Upper lobe of left lung (tissue), 6 donors: Measurements from ENCODE around the gene TRIM71. TPM values are rescaled to one million over a fixed set of nuclear protein-coding genes. Genes with fewer than 3 reads are reported as not detected.

Experiments used
- ATAC-seq, 2 donors: fragments of 200-7000 bp; cut with Tn5 transposase; one replicate each; pipeline ENCODE4 v1.9.1; 2022; ENCODE audit warnings: mild to moderate bottlenecking in 2 of 2, moderate library complexity in 2 of 2; ENCODE audit not compliant: low FRiP score in 2 of 2
- DNase-seq, 2 donors: peaks; one replicate each; pipeline ENCODE4 v3.0.0-alpha.2; 2019 to 2020
- H3K27ac ChIP-seq, 4 donors: fragments of 200-600 bp; sonication (generic); one replicate each; pipeline ENCODE4 v1.5.1; 2016 to 2019
- H3K27me3 ChIP-seq, 4 donors: fragments of 200-600 bp; sonication (generic); one replicate each; pipeline ENCODE4 v1.5.1; 2017 to 2019
- H3K36me3 ChIP-seq, 4 donors: fragments of 200-600 bp; sonication (generic); one replicate each; pipeline ENCODE4 v1.5.1; 2016 to 2019
- H3K4me1 ChIP-seq, 4 donors: fragments of 200-600 bp; sonication (generic); one replicate each; pipeline ENCODE4 v1.5.1; 2018 to 2019
- H3K4me3 ChIP-seq, 4 donors: fragments of 200-600 bp; sonication (generic); one replicate each; pipeline ENCODE4 v1.5.1; 2017 to 2019; ENCODE audit warnings: mild to moderate bottlenecking in 2 of 4, moderate library complexity in 1 of 4
- H3K9me3 ChIP-seq, 4 donors: fragments of 200-600 bp; sonication (generic); one replicate each; pipeline ENCODE4 v1.5.1; 2018 to 2019
- EP300 ChIP-seq, 4 donors: sonication (generic); formaldehyde crosslinking; IDR thresholded peaks; one replicate each; pipeline ENCODE4 v1.5.1; 2017; ENCODE audit warnings: antibody characterized with exemption in 4 of 4, control low read depth in 2 of 4
- POLR2A ChIP-seq, 4 donors: fragments of 450-650 bp; IDR thresholded peaks; one replicate each; pipeline ENCODE4 v1.5.1; 2016 to 2017; ENCODE audit warnings: antibody characterized with exemption in 4 of 4, mild to moderate bottlenecking in 2 of 4
- POLR2AphosphoS5 ChIP-seq, 2 donors: sonication (generic); formaldehyde crosslinking; IDR thresholded peaks; one replicate each; pipeline ENCODE4 v1.5.1; 2017; ENCODE audit warnings: antibody characterized with exemption in 2 of 2
- WGBS, 2 donors: methylation state at CpG; one replicate each; pipeline ENCODE4 v1.1.5; 2017 to 2018; 5-methylcytosine and 5-hydroxymethylcytosine counted together
- total RNA-seq, 6 donors: library from RNA; depleted of rRNA in 4 of 6; stranded (reverse); fragments of >200 nt in 4 of 6; gene quantifications; one replicate each; pipeline versions ENCODE4 v1.1.0 to v1.2.1, GENCODE V29; 2016 to 2021
- TF ChIP-seq, protein P1 (sequence below), 6 experiments: fragments of 450-650 bp in 4 of 6; fragments of 200-600 bp in 2 of 6; sonication (generic) in 2 of 6; IDR thresholded peaks; one replicate each; pipeline ENCODE4 v1.5.1; 2016 to 2019; ENCODE audit warnings: antibody characterized with exemption in 6 of 6
- donor health status: DM: no; HTN: no; CAD: no; lungs with moderate emphysema.
- donor health status: DM: no; HTN: yes; CAD: no; lungs with severe emphysema.

The TRIM71 gene
- total RNA-seq, 6 donors from 2014 or later, result 2.2 to 7.3 (median 3.8) TPM

DNA sequence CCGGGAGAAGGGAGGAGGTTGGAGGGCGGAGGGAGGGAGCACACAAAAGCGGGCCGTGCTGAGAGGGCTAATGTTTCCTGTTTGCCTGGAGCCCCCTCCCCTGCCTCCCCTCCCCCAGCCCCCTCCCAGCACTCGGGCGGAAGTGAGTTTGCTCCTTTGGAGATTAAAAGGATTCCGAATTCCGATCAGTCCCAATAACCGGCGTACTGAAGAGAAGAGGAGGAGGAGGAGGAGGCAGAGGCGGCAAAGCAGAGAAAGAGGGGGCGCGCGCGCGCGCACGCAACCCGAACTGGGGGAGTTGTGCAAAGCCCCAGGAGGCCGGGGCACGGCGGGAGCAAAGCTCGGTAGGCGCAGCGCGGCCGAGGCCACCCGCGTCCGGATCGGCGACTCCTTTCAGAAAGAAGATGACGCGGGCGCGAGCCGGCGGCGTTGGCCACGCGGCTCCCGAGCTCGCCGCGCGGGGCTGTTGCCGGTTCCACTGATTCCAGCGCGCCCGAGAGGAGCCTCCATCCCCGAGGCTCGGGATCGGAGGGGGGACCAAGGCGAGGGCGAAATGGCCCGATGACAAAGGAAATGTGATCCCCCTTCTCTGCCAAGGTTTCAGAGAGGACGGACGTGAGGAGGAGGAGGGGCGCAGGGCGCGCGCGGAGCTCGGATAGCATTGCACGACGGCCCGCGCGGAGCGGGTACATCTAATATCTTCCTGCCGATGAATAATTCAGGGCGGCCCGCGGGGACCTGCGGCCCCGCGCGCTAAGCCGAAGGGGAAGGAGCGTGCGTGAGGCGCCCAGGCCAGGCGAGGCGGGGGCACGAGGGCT lies 1.1 kb upstream of the TRIM71 start:
- no peaks in the 10 kb centered on the region for H3K36me3 ChIP-seq
- H3K4me1 ChIP-seq, result peaks cover 21 to 47% (median 26%) of the 10 kb centered on the region in 4 donors
- TF ChIP-seq EP300 (IDR thresholded peaks at IDR 0.05) (no peak), POLR2A (IDR thresholded peaks at IDR 0.05) (no peak), POLR2AphosphoS5 (IDR thresholded peaks at IDR 0.05) (no peak)
- TF ChIP-seq, protein P1, sequence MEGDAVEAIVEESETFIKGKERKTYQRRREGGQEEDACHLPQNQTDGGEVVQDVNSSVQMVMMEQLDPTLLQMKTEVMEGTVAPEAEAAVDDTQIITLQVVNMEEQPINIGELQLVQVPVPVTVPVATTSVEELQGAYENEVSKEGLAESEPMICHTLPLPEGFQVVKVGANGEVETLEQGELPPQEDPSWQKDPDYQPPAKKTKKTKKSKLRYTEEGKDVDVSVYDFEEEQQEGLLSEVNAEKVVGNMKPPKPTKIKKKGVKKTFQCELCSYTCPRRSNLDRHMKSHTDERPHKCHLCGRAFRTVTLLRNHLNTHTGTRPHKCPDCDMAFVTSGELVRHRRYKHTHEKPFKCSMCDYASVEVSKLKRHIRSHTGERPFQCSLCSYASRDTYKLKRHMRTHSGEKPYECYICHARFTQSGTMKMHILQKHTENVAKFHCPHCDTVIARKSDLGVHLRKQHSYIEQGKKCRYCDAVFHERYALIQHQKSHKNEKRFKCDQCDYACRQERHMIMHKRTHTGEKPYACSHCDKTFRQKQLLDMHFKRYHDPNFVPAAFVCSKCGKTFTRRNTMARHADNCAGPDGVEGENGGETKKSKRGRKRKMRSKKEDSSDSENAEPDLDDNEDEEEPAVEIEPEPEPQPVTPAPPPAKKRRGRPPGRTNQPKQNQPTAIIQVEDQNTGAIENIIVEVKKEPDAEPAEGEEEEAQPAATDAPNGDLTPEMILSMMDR (IDR thresholded peaks at IDR 0.05), result no peak
- ATAC-seq (peak in 1 of 2 donors; percentile 41), DNase-seq (peak in 1 of 2 donors; percentile 91)
- 1% methylated on average over 31 to 84 of the region's 85 CpGs for WGBS, 2 donors
- H3K4me3 ChIP-seq, result peak overlapping the region; percentile 20 to 65 (median 53)
- H3K9me3 ChIP-seq, result no peaks in the 10 kb centered on the region
- H3K27ac ChIP-seq, result peak overlapping the region in 1 of 4 donors; percentile 26
- H3K27me3 ChIP-seq, result peaks cover 0 to 29% (median 14%) of the 10 kb centered on the region in 4 donors

DNA sequence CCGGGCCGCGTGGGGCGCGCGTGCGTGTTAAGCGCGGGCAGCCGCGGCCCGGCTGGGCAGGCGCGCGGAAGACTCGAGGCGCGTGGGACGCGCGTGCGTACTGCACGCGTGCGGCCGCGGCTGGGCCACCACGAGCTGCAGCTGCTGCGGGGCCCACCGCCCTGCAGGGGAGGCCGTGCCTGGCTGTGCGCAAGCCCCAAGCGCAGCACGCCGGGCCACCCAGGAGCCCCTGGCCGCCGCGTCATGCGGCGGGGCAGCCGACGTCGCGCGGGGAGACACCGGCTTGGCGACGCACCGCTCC lies 590 bp upstream of the TRIM71 start:
- DNase-seq (no peak), ATAC-seq (peak in 1 of 2 donors; percentile 48)
- no peak for TF ChIP-seq POLR2A (IDR thresholded peaks at IDR 0.05)
- TF ChIP-seq, protein P1 (IDR thresholded peaks at IDR 0.05), result peak in 1 of 6 experiments; percentile 17
- no peak for TF ChIP-seq EP300 (IDR thresholded peaks at IDR 0.05)
- Histone ChIP-seq H3K36me3 (no peaks in the 10 kb centered on the region), H3K9me3 (no peaks in the 10 kb centered on the region), H3K4me3 (peak overlapping the region in 3 of 4 donors; percentile 47 to 65 (median 59)), H3K4me1 (peaks cover 21 to 53% (median 26%) of the 10 kb centered on the region in 4 donors), H3K27ac (peak overlapping the region in 1 of 4 donors; percentile 69), H3K27me3 (peaks cover 0 to 29% (median 14%) of the 10 kb centered on the region in 4 donors)
- WGBS, 2 donors, result 0 to 10% methylated on average over 10 to 11 of the region's 49 CpGs

GRCh38 chr3:32818229-32818969 lies 602 bp downstream of the TRIM71 start:
- 3 to 5% methylated on average over 8 to 24 of the region's 111 CpGs for WGBS, 2 donors
- H3K9me3 ChIP-seq, result no peaks in the 10 kb centered on the region
- ATAC-seq (peak in 1 of 2 donors; percentile 3), DNase-seq (peak in 1 of 2 donors; percentile 88)
- TF ChIP-seq, protein P1 (IDR thresholded peaks at IDR 0.05), result no peak
- TF ChIP-seq EP300 (IDR thresholded peaks at IDR 0.05) (no peak), POLR2A (IDR thresholded peaks at IDR 0.05) (peak in 1 of 4 donors; percentile 18), POLR2AphosphoS5 (IDR thresholded peaks at IDR 0.05) (no peak)
- peak overlapping the region in 3 of 4 donors; percentile 47 to 65 (median 59) for H3K4me3 ChIP-seq
- peaks cover 0 to 29% (median 14%) of the 10 kb centered on the region in 4 donors for H3K27me3 ChIP-seq
- peak overlapping the region; percentile 26 to 70 (median 61) for H3K27ac ChIP-seq
- no peaks in the 10 kb centered on the region for H3K36me3 ChIP-seq
- peaks cover 21 to 53% (median 26%) of the 10 kb centered on the region in 4 donors for H3K4me1 ChIP-seq

GRCh38 chr3:32818970-32819511 lies 1.2 kb downstream of the TRIM71 start:
- no peaks in the 10 kb centered on the region for H3K36me3 ChIP-seq
- H3K4me3 ChIP-seq, result peak overlapping the region in 3 of 4 donors; percentile 47 to 65 (median 59)
- peaks cover 0 to 29% (median 14%) of the 10 kb centered on the region in 4 donors for H3K27me3 ChIP-seq
- peak overlapping the region; percentile 26 to 70 (median 61) for H3K27ac ChIP-seq
- 44 to 65% methylated on average over 21 to 25 of the region's 25 CpGs for WGBS, 2 donors
- TF ChIP-seq POLR2A (IDR thresholded peaks at IDR 0.05) (no peak), POLR2AphosphoS5 (IDR thresholded peaks at IDR 0.05) (no peak), EP300 (IDR thresholded peaks at IDR 0.05) (no peak)
- TF ChIP-seq, protein P1 (IDR thresholded peaks at IDR 0.05), result no peak
- DNase-seq, result no peak
- H3K9me3 ChIP-seq, result no peaks in the 10 kb centered on the region
- peaks cover 21 to 53% (median 26%) of the 10 kb centered on the region in 4 donors for H3K4me1 ChIP-seq
- peak in 1 of 2 donors; percentile 3 for ATAC-seq
